ENCODE data around the gene ALOXE3.

Gene ALOXE3

DNA sequence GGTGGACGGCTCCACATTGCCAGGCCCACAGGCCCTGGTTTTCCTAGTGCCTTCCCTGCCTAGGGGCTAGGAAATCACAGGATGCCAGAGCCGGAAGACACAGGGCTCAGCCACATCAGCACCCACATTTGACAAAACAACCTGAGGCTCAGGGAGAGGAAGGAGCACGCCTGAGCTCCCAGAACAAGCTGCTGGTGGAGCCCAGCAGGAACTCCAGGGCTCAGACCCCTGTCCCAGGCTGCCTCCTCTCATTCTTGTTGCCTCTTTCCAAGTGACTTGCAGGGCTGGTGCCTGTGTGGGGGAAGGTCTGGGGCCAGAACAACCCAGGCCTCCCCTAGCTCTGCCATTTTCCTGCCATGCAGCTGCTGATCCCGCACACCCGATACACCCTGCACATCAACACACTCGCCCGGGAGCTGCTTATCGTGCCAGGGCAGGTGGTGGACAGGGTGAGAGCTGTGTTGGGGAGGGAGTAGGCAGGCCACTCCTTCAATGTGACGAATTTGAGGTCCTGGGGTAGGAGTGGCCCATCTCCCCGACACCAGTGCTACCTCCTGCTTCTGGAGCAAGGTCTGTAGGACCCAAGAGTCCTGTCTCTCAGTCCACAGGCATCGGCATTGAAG, 71.9 kb downstream of the ALOXE3 start:
- DNase-seq: no peak

Measured in stimulated activated CD8-positive, alpha-beta memory T cell treated with anti-CD3 and anti-CD28 coated beads, Interleukin-4, amount 100 ng/mL, for 48 hours (primary cell).